Middle frontal gyrus (tissue), 1 donor: ENCODE data around the gene ZNF414.

Experiments
- DNase-seq: peaks from one replicate; pipeline ENCODE4 v3.0.0-alpha.2; 2015; ENCODE audit warnings: low spot score; ENCODE audit errors: extremely low spot score

Gene ZNF414

GRCh38 chr19:8468124-8468523, 45.8 kb downstream of the ZNF414 start:
- no peak for DNase-seq

- no peak for DNase-seq
These were observed 47.9 kb downstream of the ZNF414 start for GRCh38 chr19:8466018-8466417.

GRCh38 chr19:8463365-8463764, 50.6 kb downstream of the ZNF414 start:
- DNase-seq: no peak

GRCh38 chr19:8462571-8462970, 51.4 kb downstream of the ZNF414 start:
- DNase-seq: no peak

- no peak for DNase-seq
These were observed 52.1 kb downstream of the ZNF414 start for GRCh38 chr19:8461891-8462290.

- DNase-seq: no peak
These were observed 52.6 kb downstream of the ZNF414 start for GRCh38 chr19:8461376-8461775.

GRCh38 chr19:8460516-8461298, 53.3 kb downstream of the ZNF414 start:
- DNase-seq: no peak
